GM12801 (cell line): ENCODE data around the gene SCYL1.

Experiments used
- CTCF ChIP-seq: IDR thresholded peaks from one replicate; pipeline ENCODE4 v1.5.1; 2011; ENCODE audit warnings: control low read depth; ENCODE audit not compliant: insufficient read length; ENCODE audit errors: extremely low read depth

Gene SCYL1

GRCh38 chr11:65497141-65498041 lies 27.5 kb upstream of the SCYL1 start:
- TF ChIP-seq CTCF: no peak

GRCh38 chr11:65498042-65498726 lies 26.7 kb upstream of the SCYL1 start:
- TF ChIP-seq CTCF: no peak

GRCh38 chr11:65498727-65498976 lies 26.2 kb upstream of the SCYL1 start:
- no peak for TF ChIP-seq CTCF

GRCh38 chr11:65498977-65499712 lies 25.7 kb upstream of the SCYL1 start, which contains the start of gene MALAT1:
MALAT1 (plus strand) TSS chr11:65499045.
- TF ChIP-seq CTCF: no peak

GRCh38 chr11:65499713-65500386 lies 25.0 kb upstream of the SCYL1 start:
- no peak for TF ChIP-seq CTCF

- no peak for TF ChIP-seq CTCF
Observed at GRCh38 chr11:65500387-65501185, 24.3 kb upstream of the SCYL1 start.
